NCI-H524 treated with DMSO at 0.1 percent for 48 hours (cell line): Measurements from ENCODE around the gene BCAS1.
"Not testable (repeated sequence)": the region's sequence is repeated elsewhere in the genome, so short reads cannot be mapped to it uniquely, and the experiment has no call there.

Experiments used
- DNase-seq: peaks from one replicate; lab custom pipeline; 2025; lab: John Stamatoyannopoulos, UW

Gene BCAS1

GRCh38 chr20:53941680-53942471 lies 128.5 kb downstream of the BCAS1 start:
- no peak for DNase-seq

- no peak for DNase-seq
Observed at GRCh38 chr20:53940907-53941545, 129.4 kb downstream of the BCAS1 start.

GRCh38 chr20:53940360-53940702 lies 130.1 kb downstream of the BCAS1 start:
- no peak for DNase-seq

GRCh38 chr20:53939572-53940359 lies 130.6 kb downstream of the BCAS1 start:
- peak; percentile 81 for DNase-seq

GRCh38 chr20:53939190-53939571 lies 131.2 kb downstream of the BCAS1 start:
- DNase-seq = no peak

- DNase-seq = no peak
Observed at GRCh38 chr20:53938739-53939138, 131.7 kb downstream of the BCAS1 start.

- no peak for DNase-seq
Observed at GRCh38 chr20:53937929-53938367, 132.4 kb downstream of the BCAS1 start.

- no peak for DNase-seq
Observed at GRCh38 chr20:53937339-53937741, 133.1 kb downstream of the BCAS1 start.

- no peak for DNase-seq
Observed at GRCh38 chr20:53935344-53936084, 134.9 kb downstream of the BCAS1 start.

GRCh38 chr20:53934421-53935343 lies 135.7 kb downstream of the BCAS1 start:
- no peak for DNase-seq

GRCh38 chr20:53933232-53933846 lies 137.1 kb downstream of the BCAS1 start:
- no peak for DNase-seq

- DNase-seq = not testable (repeated sequence)
Observed at GRCh38 chr20:53932655-53933192, 137.7 kb downstream of the BCAS1 start.

GRCh38 chr20:53931597-53931996 lies 138.8 kb downstream of the BCAS1 start:
- no peak for DNase-seq

GRCh38 chr20:53930651-53931504 lies 139.5 kb downstream of the BCAS1 start:
- DNase-seq = no peak

GRCh38 chr20:53929974-53930650 lies 140.3 kb downstream of the BCAS1 start:
- no peak for DNase-seq

GRCh38 chr20:53929399-53929798 lies 141.0 kb downstream of the BCAS1 start:
- DNase-seq = no peak

GRCh38 chr20:53927990-53928389 lies 142.4 kb downstream of the BCAS1 start:
- no peak for DNase-seq

GRCh38 chr20:53926428-53927028 lies 143.9 kb downstream of the BCAS1 start:
- no peak for DNase-seq
